GM19395 (cell line): Measurements from ENCODE around the gene MYOF.
"Not testable (repeated sequence)": the region's sequence is repeated elsewhere in the genome, so short reads cannot be mapped to it uniquely, and the experiment has no call there.

ENCODE experiments used
- ATAC-seq: cut with Tn5 transposase; IDR thresholded peaks from one replicate; pipeline ENCODE4 v1.9.1; 2021; ENCODE audit warnings: mild to moderate bottlenecking, moderate library complexity; ENCODE audit not compliant: unreplicated experiment

The MYOF gene

DNA sequence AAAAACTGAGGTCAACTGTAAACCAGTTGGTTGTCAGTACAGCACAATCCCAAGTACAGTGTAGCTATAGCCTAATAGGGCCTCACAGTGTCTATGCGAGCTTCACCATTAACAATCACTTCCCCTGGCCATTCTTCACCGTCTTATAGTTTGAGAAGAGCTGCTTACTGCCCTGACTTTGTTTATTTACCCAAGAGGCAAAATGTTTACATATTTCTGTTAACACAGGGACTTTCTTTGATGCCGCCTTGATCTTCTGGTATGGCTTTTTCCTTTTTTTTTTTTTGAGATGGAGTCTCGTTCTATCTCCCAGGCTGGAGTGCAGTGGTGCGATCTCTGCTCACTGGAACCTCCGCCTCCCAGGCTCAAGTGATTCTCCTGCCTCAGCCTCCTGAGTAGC, 3.3 kb downstream of the MYOF start:
- ATAC-seq, result no peak

DNA sequence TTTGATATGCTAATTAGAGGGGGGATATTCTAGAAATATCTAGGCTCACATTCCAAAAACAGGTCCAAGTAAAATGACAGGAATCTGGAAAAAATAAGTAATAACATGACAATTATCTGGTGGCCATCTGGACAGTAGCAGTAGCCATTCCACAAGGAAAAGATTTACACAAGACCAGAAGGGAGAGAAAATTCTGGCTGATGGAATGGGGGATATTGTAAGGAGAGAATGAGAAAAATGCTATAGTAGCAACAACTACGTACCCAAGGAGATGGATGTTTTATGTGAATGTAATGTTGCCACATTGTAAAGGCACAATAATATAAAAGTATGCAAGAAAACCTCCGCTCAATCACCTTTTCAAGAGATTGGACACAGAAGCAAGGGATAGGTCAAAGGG, 5.4 kb downstream of the MYOF start:
- no peak for ATAC-seq

DNA sequence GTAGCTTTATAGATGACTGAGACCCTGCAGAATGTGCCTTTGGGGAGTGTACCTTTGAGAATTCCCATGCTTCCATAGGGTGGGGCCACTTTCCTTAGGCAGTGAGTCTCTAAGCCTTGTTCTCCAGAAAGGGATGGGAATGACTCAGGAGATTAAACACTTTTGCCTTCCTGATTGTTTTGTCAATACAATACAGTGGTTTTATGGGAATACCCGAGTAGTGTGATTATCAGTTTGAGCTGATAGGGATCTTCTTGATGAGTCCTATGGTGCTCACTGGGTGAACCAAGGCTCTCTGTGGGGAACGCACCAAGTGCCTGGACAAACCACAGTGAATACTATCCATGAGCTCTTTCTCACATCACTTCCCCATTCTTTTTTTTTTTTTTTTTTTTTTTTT, 6.3 kb downstream of the MYOF start:
- no peak for ATAC-seq

GRCh38 chr10:93475227-93475626, 6.9 kb downstream of the MYOF start:
- ATAC-seq, result no peak

DNA sequence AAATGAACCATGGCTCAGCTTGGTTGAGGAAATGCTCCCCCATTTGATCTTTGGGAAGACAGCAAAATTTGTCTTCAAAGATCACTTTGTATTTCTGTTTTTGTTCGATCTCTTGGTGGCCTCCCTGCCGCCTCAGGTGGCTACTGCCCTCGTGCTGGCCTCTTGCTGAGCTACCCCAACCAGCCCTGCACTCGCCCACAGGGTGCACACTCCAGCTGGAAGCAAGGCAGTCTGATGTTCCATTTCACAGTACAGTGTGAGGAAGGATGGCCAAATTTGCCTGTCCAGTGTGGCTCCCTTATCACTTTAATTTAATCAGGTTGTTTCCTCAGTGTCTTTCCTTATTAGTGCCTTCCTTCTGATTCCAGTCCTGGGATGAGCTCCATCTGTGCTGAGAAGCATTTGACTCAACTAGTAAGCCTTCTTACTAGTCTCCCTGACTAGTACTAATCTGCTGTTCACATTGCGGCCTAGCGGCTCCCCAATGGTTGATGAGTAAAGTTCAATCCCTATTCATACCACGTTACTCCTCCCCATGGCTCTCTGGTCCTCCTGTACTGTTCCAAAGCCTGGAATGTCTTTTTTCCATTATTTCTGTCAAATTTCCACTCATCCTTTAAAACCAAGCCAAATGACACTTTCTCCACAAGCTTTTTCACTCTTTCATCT, 8.2 kb downstream of the MYOF start:
- ATAC-seq, result no peak

DNA sequence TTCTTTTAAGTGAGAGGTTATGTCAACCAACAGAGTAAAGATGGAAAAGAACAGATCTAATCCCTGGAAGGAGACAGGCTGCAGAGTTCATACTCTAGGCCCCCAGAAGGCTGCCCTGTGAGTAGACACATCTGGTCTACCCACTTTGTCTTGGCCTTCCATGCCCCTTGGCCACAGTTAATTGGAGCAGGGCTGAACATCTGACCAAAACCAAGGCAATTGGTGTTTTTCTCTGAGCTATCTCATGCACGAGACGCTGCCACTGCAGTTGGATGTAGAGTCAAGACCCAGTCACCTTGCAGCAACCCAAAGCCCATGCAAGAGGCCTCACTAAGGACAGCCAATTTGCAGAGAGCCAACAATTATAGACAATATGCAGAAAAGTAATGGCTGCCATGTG, 9.0 kb downstream of the MYOF start:
- no peak for ATAC-seq

- ATAC-seq, result no peak
Measured at GRCh38 chr10:93471110-93471651, 11.0 kb downstream of the MYOF start.

DNA sequence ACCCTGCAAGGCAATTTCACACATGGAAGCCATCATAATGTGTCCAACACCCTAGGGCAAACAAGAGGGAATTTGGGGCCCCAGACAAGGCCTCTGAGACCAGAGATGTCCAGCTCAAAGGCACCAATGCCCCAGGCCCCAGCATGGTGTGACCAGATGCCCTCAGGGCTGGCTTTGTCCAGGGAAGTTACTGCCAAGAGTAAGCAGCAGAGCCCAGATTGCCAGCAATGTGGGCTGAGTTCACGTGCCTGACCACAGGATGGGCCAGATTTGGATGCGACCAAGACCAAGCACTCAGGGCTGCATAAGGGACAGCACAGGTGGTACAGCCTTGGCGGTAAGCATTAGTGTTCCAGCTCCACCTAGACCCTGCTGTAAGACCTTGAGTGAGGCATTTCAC, 12.7 kb downstream of the MYOF start:
- no peak for ATAC-seq

DNA sequence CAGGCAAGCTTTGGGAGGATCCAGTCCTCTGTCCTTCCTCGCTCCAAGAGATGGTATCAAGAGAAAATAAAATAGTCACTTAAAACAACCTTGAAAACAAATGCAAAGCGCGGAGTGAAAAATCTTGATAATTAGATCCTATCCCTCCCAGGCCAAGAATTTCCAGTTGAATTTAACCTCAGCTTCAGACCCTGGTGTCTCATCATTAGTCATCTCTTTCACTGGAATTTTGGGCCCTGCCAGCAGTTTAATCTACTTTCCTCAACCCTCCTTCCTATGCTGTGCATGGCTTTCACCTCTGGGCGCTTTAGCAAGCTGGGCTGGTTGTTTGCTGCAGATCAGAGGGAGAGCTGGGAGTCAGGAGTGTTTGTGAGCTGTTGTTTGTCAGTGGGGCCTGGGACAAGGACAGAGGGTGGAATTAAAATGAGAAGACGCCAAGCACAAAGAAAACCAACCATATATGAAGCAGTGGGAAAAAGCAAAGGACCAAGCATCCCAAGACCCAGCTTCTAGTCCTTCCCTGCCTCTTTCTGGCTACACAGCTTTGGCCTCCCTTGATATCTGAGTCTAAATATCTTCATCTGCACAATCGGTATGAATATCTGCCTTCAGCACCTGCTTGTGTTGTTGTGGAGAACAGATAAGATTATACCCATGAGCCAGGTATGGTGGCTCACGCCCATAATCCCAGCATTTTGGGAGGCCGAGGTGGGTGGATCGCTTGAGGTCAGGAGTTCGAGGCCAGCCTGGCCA, 13.5 kb downstream of the MYOF start:
- ATAC-seq, result no peak

DNA sequence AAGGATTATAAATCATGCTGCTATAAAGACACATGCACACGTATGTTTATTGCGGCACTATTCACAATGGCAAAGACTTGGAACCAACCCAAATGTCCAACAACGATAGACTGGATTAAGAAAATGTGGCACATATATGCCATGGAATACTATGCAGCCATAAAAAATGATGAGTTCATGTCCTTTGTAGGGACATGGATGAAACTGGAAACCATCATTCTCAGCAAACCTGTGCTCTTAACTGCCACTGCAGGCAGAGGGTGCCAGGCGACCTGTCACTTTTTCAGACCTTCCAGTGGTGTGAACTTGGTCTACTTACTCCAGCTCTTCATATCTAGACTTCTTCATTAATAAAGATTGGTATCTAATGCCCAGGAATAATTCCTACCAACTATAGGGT, 14.5 kb downstream of the MYOF start:
- ATAC-seq, result not testable (repeated sequence)

DNA sequence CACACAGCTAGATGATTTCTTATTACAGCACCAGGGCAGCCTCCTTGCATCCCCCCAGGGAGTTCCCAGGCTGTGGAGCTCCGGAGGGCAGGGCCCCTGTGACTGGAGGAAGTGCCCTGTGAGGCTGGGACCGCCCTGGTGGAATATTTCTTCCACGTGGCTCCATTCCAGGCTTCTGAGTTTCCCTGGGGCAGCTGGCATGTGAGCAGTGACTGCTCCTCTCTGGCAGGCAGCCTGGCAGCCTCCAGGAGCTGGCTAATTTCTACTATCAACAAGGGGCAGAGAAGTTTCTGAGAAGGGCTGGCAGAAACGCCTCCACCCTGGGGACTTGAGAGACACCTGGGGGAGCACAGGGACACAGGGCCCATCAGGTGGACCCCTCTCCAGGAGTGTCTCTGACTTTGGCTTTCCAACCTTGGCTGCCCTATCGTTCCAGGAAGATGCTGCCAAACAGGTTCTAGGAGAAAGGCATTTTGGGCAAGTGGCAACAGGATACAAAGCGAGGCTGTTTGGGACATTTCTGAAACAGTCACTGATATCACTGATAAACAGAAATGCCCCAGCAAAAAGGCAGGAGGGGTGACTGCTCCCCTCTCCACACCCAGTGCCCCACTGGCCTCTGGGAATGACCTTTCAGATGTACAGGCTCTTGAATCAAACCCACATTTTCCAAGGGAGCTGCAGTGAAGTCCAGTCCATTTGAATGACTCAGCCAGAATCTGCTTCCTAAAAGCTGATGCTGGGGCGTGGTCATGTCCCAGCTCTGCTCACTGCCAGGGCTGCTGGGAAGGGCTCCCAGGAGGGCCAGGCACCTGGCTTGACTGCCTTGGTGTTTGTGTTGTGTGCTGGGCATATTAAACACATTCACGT, 16.1 kb downstream of the MYOF start:
- no peak for ATAC-seq

DNA sequence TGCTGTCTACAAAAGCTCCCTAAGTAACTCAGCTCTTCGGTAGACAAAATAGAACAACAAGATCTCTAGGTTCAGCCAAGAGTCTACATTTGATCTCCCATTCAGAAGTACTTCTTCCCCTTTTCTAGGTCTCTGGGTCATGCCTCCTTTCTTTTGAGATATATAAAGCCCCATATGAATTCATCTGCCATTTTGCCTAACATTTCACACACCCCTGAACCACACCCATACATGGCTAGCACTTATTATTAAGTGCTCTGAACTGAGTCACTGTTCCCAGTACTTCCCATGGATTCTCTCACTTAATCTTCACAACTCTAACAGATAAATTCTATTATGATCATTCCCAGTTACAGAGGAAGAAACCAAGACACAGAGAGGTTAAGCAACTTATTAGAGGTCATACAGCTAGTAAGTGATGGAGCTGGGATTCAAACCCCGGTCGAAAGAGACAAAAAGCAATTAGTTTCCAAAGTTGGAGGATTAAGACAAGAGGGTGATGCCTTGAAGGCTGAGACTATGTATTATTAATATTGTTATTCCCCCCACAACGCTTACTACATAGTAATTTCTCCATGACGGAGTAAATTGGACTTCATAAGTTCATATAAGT, 17.3 kb downstream of the MYOF start:
- no peak for ATAC-seq

DNA sequence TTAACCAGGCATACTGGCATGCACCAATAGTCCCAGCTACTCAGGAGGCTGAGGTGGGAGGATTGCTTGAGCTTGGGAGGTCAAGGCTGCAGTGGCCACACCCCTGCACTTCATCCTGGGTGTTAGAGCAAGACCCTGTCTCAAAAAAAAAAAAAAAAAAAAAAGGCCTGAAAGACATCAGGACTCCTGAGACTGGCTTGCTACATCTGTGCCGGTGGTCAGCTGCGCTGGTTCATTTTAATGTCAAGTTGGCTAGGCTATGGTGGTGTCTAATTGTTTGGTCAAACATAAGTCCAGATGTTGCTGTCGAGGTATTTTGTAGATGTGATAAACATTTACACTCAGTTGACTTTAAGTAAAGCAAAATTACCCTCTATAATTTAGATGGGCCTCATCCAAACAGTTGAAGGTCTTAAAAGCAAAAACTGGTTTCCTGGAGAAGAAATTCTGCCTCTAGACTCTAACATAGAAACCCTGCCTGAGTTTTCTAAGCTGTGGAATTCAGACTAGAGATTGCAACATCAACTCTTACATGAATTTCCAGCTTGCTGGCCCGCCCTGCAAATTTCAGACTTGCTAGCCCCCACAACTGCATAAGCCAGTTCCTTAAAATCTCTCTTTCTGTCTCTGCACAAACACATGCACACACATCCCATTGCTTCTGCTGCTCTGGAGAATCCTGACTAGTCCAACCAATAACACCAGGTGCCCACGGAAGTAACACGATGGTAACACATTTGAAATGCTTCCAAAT, 18.2 kb downstream of the MYOF start:
- ATAC-seq, result no peak

GRCh38 chr10:93462881-93463280, 19.3 kb downstream of the MYOF start:
- ATAC-seq, result no peak

DNA sequence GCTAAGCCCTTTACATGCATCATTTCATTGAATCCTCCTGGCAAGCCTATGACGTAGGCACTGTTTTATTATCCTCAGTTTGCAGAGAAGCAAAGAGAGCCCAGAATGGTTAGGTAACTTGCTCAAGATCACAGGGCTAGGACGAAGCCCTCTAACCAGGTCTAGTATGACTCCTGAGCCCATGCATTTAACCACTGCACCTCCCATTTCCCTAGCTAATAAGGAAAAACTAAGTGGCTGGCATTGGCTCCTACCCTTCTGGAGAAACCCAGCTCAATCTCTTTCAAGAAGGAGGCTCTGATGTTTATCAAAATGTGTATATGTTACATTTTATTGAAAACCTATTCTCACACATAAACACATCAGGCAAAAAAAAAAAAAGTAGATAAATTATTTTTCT, 19.8 kb downstream of the MYOF start:
- ATAC-seq, result no peak

DNA sequence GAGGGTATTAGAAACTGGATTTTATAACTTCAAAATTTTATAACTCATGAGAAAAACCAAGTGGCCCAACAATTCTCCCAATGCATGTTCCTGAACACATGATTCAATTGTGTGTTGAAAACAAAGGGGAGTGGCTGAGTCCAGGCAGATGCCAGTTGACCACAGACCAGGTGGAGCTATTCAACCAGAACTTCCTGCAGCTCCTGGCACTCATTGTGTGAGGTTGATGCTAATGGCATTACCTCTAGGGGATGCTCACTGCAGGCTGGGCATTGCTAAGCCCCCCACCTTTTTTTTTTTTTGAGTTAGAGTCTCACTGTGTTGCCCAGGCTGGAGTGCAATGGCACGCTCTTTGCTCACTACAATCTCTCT, 20.3 kb downstream of the MYOF start:
- no peak for ATAC-seq

DNA sequence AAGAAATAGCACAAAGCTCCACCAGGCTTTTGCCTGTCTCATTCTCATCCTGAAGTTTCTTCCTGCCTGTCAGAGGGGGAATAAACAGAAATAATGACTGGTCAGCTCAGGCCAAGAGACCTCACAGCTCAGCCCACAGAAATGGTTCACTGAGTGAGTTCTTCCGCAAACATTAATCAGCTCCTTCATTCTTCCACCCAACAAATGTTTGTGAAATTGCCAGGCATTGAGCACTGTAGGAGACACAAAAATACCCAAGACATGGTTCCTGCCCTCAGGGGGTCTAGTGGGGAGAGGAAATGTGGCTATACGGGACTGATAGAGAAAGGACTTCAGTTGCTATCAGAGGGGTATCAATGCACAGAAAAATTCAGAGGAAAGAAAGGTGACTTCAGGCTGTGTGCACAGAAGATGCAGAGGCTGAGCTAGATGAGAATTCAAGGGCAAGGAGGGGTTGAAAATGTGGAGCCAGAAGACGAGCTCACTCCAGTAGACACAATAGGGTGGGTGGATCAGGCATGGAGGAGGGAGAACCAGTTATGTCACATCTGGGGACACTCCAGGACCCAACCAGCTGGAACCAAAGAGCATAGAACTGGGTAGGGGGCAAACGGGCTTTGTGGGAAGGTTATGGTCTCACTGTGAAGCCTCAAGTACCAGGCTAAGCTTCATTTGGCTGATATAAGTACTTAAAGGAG, 20.9 kb downstream of the MYOF start:
- ATAC-seq, result no peak

DNA sequence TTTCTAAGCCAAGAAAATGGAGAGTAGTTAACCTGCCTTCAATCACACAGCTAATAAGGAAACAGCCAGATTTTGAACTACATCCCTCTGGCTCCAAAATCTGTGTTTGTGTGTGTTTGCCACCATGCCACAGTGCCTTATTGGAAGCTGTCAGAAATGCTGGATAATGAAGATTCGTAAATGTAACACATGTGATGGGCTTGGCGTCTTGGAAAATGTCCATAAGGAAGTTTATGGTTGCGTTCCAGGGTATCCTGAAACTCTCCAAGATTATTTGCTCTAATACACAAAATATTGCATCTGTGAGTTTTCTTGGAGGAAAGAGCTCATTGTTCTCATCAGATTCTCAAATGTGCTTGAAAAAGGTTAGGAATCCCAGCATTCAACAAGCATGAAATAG, 22.7 kb downstream of the MYOF start:
- ATAC-seq, result no peak

DNA sequence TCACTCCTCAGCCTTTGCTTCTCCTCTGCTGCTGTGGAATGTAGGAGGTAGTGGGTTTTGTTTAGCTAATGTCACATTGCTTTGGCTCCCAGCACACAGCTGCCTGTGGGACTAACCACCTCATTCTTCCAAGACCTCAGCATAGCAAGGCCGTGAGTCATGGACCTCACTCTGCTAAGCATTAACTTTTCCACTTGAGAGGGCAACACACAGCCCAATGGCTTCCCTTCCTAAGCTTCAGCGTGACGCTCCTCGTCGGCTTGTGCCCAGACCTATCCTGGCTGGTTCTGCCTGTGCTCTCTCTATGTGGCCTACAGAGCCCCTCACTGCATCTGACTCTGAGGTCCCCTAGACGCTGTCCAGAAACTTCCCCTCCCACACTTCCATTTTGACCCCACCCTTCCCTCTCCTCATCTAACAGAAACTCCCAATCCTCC, 23.3 kb downstream of the MYOF start:
- ATAC-seq, result no peak

- ATAC-seq, result no peak
Measured at GRCh38 chr10:93457511-93457910, 24.6 kb downstream of the MYOF start.
